ENCODE data around the gene VASP.
A peak's percentile ranks its signal among the peaks of the same experiment; 100 is the strongest.

Gene VASP

DNA sequence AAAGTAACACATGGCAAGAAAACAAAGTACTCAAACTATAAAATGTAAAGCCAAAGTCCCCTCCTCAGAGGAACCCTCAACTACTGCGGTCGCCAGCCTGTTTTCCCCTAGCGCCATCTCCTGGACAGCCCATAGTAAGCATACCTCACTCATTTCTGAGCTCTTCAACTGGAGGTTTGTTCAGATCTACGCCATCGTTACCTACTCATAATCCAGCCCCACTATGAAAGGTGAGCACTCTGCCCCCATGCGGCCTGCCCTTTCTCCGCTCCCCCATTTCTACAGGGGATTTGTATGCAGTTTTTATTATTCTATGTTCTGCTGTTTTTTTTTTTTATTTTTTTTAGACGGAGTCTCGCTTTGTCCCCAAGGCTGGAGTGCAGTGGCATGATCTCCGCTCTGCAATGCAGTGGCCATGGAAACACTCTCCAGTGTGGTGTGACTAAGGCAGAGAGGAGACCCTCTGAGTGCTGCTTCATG is 51.2 kb downstream of the VASP start:
- peak; percentile 71 for DNase-seq

DNA sequence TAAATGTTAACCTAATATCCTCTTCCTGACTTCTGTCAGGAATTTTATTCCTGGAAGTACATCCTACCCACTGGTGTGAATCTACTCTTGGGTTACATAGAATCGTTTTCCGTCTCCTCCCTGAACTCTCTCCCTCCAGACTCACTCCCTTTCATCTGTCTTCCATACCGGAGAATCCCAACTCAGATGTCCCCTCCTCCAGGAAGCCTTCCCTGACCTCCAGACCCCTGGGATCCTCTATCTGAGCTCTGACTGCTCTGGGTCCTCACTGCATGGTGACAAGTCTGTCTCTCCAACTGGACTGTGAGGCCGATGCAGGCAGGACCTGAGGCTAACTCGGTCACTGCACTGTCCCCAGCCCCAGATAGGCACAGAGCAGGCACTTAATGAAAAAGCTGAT is 52.8 kb downstream of the VASP start:
- no peak for DNase-seq

DNA sequence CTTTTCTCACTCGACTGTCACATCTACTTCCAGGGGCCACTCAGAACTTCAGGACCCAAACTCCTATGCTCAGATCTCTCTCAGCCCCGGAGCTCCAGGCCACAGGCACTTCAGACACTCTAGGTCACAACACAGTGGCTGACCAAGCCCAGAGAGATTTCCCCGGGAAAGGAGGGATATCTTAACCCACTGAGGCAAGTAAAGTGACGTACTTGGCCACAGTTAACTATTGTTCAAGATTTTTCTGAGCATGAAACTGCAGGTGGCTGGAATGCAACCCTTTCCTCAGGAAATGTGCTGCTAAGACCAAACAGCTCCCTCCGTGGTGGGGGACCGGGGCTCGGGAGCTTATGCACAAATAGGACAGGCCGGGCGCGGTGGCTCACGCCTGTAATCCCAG is 53.4 kb downstream of the VASP start:
- no peak for DNase-seq

DNA sequence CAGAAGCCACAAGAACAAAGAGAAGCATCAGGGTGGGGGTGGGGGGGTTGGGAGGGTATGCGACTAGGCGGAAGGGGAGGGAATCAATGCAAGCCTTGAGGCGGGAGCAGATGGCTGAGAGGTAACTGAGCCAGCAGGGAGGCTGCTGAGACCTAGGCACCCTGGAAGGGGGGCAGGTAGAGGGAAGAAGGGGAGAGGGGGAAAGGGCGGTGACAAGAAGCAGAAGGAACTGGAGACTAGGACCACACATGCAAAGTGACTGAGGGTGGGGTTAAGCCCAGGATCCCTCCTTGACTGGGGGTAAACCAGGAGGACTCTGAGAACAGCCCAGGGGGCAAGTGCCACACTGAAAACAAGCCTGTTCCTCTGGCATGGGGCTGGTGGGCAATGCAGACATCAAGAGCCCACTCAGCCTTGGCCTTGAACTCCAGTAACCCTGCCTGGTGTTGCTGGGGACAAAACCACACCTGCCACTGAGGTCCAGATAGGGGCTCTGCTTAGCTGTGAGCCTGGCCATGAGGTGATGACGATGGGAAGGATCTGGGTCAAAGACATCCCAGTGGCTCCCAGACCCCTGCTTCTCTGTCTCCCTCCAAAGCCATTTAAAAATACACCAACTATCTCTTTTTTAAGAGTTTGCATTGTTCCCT is 57.0 kb downstream of the VASP start:
- no peak for DNase-seq

DNA sequence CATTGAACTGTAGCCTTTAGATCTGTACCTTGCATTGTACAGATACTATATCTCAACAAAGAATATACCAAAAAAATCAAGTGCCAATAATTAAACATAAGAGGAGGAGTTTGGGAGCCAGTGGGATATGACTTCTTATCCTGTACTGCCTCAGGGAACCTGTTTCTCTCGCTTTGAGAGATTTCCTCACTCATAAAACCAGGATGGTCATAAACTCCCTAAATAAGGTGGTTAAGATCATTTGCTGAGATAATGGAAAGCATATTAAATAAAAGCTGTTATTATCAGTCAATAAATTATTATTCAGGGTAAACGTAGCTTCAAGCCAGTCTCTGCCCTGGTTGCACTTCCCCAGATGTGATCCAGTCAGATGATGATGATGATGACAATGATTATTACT is 60.3 kb downstream of the VASP start:
- DNase-seq, result no peak

DNA sequence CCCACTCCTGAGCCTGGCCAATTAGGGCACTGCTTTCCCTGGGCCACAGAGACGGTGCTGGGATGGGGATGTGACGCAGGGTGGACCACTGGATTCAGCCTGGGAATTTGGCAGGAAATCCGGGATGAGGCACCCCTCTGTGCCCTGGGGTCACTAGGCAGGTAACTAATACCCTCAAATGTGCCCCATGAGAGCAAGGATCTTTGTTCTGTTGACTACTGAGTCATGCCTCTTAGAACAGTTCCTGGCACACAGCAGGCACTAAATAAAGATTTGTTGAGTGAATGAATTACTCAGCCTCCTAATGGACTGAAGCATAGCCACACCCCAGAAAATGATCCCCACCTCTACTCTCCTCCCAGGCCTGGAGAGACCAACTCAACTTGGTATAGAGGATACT is 61.5 kb downstream of the VASP start:
- no peak for DNase-seq

DNA sequence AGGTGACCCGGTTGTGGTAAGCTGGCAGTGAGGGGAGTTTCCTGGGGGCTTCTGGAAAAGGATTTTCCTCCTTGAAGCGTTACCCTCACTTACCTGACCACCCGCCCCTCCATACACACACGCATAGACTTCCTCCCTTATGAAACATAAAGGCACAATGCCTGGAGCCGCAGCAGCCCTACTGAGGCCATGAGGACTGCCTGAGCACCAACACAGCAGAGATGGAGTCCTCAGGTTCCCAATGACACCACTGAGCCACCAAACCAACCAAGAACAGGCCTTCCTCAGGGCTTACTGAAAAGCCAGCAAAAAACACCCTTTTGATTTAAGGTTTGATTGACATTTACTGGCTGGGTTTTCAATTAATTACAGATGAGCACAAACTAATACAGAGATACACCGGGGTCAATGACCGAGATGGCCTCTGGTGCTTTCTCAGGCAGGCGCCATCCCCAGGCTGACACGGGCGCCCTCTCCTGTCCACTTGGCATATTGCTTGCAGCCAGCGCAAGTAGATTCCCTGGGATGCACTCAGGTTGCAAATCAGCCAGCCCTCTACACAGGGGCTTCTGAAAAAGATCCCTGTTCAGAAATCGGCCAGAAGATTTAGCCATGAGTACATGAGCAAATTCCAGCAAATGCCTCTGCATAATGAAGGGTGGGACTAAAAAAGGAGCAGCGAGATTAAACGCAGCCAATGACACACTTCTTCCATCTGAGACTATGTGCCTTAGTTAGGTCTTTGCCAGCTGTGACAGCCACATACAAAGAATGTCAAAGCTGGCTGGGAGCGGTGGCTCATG is 62.5 kb downstream of the VASP start:
- peak; percentile 27 for DNase-seq

DNA sequence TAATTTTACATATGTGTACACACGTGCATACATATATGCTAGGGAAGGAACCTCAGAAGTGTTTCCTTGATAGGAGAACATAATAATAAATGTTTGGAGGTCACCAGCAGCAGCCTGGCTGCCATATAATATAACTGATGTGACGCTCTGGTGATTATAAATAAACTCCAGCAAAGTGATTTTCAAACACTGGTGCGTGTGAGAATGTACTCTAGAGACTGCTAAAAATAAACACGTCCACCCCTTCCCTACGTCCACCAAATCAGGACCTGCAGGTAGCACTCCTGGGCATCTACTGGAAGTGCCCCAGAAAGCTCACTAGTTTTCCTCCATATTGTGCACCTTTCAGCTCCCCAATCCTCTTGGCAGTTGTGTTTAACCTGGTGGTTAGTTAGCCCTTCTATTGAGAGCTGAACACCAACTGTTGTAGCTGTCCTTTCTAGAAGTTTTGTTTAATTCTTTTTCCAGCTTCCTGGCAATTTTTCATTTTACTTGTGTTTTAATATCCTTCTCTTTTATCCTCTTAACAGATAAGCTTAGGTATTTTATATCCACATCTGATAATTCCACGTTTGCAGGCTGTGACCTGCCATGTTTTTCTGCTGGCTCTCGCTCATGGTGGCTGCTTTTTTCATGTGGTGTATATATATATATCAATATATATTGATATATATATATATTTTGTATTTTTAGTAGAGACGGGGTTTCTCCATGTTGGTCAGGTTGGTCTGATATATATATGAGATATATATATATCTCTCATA is 64.4 kb downstream of the VASP start:
- no peak for DNase-seq

DNA sequence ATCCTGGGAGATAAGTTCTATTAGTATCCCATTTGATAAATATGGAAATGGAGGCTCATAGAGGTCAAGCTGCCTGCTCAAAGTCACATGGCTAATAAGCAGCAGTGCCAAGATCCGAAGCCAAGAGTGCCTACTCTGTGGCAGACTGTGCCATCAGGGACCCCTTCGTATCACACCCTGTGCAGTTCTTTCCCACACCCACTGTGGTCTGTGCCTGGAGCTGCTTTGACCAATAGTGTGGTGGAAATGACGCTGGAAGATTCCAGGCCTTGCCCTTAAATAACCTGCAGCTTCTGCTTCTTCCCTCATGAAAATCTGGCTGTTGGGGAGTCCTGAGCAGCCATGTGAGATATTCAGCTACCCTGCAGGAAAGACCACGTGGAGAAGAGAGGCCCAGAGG is 67.2 kb downstream of the VASP start:
- no peak for DNase-seq

DNA sequence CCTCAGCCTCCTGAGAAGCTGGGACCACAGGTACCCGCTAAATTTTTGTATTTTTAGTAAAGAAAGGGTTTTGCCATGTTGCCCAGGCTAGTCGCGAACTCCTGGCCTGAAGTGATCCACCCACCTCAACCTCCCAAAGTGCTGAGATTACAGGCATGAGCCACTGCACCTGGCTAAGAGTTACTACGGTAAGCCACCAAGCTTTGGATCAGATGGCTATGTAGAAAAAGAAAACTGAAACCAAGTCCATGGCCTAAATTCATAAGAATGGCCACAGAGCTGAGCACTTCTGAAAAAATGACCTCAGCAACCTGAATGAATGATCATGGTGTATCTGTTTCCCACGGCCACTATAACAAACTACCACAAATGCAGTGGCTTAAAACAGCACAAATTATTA is 67.9 kb downstream of the VASP start:
- no peak for DNase-seq
